T-helper 9 cell (primary cell): ENCODE data around the gene FEM1C.

Experiments used
- DNase-seq: peaks from one replicate; pipeline ENCODE4 v3.0.0-alpha.2; 2020
- total RNA-seq, 2 donors: gene quantifications; one replicate each; lab custom pipeline; 2026; lab: John Stamatoyannopoulos, UW

The FEM1C gene, protein sequence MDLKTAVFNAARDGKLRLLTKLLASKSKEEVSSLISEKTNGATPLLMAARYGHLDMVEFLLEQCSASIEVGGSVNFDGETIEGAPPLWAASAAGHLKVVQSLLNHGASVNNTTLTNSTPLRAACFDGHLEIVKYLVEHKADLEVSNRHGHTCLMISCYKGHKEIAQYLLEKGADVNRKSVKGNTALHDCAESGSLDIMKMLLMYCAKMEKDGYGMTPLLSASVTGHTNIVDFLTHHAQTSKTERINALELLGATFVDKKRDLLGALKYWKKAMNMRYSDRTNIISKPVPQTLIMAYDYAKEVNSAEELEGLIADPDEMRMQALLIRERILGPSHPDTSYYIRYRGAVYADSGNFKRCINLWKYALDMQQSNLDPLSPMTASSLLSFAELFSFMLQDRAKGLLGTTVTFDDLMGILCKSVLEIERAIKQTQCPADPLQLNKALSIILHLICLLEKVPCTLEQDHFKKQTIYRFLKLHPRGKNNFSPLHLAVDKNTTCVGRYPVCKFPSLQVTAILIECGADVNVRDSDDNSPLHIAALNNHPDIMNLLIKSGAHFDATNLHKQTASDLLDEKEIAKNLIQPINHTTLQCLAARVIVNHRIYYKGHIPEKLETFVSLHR
- 49.1 to 98.5 reads per million in 2 donors for total RNA-seq

DNA sequence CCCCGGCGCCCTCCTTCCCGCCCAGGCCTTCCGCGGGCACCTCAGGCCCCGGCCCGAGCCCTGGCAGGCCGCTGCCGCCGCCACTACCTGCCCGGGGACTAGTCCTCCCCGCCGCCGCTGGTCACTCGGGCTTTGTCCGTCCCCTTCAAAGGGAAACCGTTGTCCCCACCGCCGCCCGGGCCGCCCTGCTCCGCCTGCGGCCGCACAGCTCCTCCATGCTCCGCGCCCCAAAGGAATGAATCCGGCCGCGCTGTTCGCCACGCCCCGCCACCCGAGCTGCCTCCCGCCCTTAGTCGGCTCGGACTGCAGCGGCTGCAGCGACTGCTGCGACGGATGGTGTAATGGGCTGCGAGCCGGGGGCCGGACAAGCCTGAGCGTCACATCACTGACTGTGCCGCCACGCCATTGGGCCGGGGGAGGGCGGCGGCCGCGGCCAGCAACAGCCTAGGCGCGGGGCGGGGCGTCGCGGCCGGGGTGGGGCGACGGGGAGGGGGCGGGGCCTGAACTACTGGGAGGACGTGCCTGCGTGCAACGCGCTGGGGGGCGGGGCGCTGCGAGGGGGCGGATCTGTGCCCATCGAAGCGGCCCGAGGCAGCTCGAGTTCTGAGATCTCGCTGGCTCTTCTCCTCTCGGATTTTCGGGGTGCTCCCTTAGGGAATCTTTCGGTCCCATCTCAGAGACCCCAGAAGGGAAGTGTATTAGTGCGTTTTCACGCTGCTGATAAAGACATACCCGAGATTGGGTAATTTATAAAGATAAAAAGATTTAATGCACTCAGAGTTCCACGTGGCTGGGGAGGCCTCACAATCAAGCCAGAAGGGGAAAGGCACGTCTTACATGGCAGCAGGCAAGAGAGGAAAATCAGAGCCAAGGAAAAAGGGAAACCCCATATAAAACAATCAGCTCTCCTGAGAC, at the start of gene FEM1C:
Gene FEM1C (minus strand): TSS at position 340 of the 915 bp plus-strand sequence. CDS start 1,282 bp downstream, outside the sequence.
- peak; percentile 99 for DNase-seq

DNA sequence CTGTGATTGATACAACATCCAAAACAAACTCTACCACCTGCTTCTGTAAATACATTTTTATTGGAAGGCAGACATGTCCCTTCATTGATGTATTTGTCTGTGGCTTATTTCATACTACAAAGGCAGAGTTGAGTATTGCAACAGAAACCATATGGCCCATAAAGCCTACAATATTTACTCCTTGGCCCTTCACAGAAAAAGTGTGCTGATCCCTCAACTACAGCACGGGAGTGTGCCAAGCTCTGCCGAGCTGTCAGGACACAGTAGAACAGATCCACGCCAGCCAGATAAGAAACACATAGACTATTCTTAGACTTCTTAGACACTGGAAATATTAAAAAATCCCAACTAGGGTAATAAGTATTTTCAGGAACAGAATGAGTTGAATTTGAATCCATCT, 44.5 kb upstream of the FEM1C start:
- DNase-seq, result no peak

DNA sequence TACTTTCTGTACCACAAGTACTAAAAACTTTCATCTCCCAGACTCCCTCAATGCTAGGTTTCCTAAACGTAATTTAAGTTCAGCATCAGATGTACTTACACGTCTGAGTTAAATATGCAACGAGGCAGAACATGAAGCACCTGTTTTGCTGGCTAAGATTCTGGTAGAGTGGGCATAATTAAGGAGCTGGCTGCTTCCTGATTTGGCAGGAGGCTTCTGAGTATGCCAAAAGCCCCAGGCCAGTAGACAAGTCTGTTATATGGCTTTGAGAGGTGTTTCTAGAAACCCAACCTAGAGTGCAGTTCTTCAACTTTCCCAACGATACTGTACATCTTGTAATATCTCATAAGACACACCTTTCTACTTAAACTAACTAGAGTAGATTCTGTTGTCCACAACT, 44.1 kb upstream of the FEM1C start:
- no peak for DNase-seq

DNA sequence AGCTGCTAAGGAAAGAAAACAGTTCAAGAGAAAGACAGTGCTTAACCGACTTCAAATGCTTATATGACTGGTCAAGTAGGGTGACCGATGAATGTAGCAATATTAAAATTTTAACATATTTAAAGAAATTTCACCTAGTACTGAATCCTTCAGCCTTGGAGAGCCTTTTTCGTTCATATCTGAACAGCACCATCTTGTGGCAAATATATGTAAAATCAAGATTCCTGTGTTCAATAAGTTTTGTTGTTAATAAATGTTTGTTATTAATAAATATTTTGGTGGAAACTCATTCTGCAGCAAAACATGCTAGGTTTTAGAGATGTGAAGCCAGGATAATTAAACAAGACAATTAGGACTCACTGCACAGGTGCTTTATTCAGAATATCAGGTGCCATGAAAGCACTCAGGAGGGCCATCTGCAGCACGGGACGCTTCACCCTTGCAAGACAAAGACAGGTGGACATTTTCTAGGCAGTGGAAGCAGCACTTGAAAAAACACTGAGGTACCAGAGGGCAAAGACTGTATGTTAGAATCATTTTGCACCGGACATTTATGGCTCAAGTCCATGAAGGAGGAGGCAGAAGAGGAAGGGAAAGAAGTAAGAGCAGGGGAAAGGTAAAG, 42.1 kb upstream of the FEM1C start:
- DNase-seq, result no peak

DNA sequence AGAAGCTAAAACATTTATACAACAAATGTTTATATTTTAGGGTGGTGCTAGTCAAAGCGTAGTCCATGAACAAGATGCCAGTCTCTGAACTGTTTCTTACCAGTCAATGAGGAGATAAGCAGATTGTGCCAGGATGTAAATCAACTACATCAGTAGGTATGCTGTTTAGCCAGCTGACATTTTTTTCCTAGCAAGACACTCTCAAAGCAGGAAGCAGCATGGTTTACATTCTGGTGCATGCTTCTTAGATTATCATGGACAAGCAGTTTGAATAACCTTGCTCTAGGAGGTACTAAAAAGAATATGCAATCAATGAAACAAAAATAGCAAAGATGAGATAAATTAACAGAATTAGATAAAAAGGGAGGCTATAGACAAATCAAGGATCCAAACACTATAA, 40.7 kb upstream of the FEM1C start:
- no peak for DNase-seq

DNA sequence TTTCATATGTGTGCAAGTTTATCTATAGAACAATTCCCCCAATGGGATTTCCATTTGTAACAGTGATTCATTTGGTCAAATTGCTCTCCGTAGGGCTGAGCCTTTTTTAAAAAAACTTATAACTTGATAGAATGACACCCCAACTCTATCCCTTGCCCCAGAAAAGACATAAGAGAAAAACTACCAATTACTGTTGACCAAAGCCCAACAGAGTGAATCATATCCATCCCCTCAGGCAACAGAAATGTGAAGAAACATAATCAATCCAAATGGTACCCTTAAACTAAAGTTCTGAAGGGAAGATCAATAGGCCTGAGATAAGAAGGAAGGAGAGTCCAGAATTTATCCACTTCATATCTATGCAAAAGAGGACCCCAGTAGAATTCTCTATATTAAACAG, 39.9 kb upstream of the FEM1C start:
- DNase-seq, result no peak

DNA sequence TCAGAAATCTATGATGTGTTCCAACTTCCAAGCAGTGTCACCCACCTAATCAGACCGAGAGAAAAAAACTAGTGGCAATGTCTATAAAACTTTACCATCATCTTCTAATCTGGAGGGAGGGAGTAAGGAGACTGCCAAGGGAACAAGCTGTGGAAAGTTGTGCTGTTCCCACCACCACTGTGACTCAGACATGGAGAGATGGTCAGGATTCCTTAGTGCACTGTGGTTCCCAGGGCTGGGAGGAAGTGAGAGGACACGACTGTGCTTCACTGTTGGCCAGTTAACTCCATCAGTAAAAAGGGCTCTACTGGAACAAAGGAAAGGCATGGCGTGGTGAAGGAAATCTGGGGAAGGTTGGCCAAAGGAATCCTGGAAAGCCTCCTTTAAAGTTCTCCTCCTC, 38.9 kb upstream of the FEM1C start:
- DNase-seq, result no peak

DNA sequence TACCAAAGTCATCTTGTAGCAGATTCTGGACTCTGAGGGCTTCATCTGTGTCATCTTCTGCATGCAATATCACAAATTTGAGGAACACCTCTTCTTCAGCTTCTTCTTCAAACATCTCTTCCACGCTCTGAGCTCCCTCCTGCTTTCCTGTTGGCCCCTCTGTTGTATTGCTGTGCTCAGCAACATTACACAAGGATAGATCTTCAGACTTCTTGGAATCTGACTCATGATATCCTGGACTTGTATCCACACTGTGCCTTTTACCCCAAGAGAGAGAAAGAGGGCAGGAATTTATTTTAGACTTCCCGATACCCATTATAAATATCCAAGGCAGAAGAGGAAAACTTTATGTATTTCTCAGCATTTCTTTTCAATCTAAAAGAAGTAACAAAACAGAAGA, 36.4 kb upstream of the FEM1C start:
- no peak for DNase-seq

DNA sequence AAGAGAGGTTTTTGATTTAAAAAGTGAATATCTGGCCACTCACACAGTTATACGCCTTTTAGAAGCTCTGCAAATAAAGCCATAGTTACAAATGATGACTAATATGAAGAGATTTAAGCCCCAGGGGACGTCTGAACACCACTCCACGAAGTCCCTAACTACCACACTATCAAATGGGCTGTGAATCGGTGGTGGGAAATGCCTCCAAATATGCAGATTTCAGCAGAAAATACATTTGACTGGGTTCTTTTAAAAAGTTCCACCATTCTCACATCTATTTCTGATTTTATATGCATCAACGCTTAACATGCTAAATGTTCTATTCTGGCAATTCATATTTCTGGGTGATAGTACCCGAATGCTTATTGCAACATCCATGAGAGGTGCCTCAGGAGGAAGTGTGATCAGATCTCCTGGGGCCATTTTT, 35.2 kb upstream of the FEM1C start:
- DNase-seq, result no peak

DNA sequence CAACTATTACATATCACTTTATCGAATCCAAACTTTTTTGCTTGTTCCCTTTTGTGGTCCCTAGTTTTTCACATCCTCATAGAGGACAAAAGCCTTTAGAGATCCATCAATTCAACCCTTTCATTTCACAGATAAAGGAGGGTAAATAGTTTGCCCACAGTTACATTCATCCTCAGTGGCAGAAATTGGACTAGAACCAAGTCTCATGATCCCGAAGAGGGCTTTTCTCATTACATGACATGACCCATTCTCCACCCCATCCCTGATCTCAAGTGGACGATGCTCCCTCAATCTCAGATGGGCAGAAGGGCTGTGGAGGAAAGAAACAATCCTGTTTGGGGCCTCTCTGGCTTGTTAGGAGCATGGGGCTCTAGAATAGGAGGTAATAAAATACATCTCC, 34.6 kb upstream of the FEM1C start:
- no peak for DNase-seq

DNA sequence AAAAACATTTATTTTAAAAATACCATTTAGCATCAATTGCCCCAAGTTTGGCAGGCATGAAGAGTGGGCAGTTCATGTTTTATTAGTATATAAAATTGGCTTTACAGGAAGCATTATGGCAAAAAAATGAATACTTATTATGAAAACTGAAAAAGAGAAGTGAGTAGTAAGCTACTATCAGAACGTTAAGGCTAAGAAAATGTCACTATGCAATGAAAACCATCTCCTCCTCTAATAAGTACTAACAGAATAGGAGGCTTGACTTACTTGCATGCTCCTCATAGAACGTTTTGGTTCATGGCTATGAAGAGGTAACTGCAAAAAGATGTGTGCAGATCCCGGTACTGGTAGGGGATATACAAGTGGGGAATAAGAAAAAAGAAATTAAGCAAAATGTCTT, 34.1 kb upstream of the FEM1C start:
- DNase-seq, result no peak

DNA sequence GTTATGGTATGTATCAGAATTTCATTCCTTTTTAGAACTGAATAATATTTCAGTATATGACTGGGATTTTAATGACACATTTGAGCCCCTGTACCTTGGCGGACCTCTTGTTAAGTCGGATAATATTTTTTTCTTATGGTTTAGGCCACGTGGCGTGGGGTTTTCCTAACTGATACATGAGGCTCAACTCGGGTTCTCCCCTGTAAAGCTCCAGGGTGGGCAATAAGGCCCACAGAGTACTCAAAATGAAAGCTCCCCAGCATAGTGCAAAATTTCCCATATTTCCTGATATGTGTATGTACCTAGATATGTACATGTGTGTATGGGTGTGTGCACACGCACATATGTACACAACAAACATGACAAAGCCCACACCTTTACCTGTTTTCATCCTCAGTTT, 33.2 kb upstream of the FEM1C start:
- no peak for DNase-seq

DNA sequence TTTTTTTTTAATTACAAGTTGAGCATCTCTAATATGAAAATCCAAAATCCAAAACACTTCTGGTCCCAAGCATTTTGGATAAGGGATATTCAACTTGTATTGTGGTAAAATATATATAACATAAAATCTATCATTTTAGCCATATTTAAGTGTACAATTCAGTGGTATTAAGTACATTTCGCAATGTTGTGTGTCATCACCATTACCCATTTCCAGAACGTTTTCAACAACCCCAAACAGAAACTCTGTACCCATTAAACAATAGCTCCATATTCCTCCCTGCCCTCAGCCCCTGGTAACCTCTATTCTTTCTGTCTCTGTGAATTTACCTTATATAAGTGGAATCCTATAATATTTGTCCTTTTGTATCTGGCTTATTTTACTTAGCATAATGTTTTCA, 32.8 kb upstream of the FEM1C start:
- no peak for DNase-seq

DNA sequence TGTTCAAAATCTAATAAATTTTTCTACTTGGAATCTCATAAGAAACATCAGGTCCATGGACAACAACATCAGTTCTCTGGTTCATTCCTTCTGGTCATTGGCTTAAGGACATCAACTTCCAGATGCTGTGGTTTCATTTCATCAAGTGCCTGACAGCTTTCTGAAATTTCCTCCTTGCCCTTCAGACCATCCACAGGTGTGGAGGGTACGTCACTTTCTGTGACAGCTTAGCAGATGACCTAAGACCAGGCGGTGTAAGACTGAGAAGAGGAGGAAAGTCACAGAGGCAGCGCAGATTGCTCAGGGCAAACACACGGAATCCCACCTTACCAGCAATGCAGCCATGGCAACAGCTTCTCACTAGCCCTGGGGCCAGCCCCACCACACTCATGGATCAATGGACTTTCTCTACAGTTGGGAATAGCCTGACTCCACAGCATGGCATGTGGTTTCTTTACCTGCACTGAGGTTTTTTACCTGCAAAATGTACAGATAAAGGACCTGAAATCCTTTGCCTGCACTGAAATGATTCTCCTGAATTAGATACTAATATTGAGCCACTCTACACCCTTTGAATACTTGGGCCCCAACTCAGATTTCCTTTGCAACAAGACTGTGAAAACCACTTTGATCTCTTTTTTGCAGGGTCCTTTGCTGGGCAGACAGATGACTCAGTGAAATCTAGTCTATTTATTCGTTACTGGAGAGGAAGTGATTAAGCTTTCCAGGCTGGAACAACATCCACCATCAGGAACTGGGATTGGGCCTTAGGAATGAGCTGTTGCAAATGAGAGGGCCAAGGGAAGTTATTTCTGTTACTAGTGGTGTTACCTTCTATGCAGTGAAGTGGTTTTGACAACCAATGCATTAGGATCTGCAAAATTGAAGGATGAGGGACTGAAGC, 30.8 kb upstream of the FEM1C start:
- no peak for DNase-seq

DNA sequence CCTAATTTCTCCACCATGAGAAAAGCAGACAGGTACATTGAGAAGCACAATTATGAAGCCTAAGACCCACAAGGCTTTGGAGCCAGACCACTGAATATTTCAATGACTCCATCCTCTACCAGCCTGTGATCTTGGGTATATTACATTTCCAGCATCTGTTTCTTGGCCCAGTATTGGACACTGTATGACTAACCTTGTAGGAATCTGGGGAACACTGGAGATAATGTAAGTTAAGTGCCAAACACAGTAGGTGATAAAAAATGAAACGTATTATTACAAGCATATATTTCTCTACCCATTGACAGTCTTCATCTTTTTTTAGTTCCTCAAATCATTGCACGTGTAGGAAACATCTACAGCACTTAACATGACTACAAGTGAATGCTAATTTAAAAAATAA, 28.6 kb upstream of the FEM1C start:
- no peak for DNase-seq

DNA sequence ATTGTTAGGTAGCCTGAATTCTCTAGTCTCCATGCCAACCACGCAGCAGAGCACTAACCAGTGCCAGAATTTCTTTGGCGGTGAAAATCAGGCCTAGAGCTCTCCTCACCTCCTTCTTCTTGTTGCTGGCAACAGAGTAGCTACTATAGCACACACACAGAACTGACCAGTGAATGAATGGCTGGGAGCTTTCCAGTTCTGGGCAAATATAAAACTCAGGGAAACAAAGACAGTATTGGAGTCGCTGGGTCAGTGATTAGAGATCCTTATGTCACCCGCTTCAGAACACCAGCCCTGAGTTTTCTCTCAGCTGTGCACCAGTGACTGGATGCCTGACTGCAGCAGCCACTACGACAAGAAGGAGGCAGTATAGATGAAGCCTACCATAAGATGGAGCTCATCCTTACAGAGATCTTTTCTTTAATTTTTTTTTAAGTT, 26.9 kb upstream of the FEM1C start:
- DNase-seq, result no peak

DNA sequence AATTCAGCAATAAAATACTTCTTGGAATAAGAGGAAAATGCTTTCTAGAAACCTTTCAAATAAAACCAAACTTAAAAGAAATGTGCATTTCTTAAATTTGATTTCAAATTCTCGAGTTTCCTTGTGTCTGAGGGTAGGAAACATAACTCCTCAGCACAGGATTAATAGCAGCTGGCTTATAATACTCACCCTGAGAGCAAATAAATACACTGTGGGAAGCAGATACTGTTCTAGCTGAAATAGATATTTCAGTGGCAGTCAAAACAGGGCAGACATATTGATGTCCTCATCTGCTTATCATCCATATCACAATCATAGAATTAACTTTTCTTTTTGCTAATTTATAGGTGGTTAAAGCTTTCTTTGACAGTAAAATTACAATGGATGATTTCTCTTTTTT, 24.1 kb upstream of the FEM1C start:
- DNase-seq, result no peak

DNA sequence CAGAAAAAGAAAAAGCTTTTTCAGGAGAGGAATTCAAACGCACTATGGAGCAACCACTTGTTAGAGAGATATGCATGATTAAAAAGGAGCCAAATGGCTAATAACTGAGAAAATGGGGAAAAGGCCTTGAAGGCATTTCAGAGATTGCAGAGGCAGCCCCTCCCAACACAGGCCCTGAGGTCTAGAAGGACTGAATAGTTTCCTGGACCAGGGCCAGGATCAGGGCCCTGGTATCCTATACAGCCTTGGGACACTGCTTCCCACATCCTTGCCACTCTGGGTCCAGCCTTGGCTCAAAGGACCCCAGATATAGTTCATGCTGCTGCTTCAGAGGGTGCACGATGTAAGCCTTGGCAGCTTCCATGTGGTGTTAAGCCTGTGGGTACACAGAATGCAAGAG, 20.7 kb upstream of the FEM1C start:
- no peak for DNase-seq

DNA sequence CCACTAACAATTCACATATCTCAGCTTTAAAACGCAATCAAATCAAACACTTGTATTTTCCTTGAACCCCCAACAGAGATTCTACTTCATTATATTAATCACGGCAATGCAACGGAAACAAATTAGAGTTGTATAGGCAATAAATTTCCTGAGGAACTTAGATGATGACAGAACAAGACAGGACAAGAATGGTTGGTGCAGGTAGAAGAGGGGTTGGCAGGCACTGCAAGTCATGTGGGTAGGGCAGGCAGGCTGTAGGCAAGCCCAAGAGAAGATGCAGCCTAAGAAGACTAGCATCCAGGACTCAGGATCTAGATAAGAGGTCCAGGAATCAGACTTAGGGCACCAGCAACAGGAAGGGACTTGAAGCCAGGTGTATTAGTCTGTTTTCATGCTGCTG, 16.6 kb upstream of the FEM1C start:
- DNase-seq, result no peak

DNA sequence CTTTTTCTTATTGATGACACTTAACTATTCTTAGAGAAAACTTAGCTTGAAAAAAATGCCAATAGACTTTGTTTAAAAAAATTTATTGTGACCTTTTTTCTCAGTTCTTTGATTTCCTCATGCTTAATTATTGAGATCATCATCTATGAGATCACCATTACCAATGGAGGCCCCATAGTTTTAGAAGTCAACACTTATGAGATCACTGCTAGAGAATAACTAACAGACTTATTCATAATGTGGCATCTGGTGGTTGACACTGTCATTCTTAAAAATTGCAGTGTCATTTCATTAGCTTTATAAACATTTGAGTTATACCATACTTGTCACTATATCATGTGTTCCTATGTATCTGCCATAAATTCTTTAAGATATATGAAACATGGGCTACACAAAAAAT, 14.9 kb upstream of the FEM1C start:
- DNase-seq, result no peak

DNA sequence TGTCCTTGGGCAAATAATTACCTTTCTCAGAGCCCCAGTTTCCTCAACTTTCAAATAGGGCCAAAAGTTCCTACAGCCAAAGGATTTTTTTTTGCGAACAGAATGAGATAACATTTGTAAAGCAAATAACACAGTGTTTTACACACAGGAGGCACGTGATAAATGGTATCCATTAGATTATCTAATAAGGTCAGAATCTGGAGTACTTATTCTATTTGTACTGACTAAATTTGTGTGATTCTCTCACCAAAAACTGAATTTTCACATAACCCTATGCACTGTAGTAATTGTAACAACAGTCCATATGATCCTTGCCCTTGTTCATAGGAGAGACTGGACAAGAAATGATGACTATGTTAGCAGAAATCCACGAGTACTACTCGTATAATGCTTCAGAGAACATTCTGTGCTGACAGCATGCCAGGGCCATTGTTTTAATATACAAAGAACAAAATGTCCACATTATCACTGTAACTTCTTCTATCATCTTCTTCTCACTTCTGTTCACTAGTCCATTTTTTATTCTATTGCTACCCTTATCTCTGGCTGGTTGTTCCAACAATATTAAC, 13.9 kb upstream of the FEM1C start:
- no peak for DNase-seq
